Spleen (tissue), 11 donors: ENCODE measurements around the gene RPLP2. TPM values are rescaled to one million over a fixed set of nuclear protein-coding genes. Genes with fewer than 3 reads are reported as not detected.

Experiments
- DNase-seq: peaks from one replicate; pipeline ENCODE4 v3.0.0-alpha.2; 2020
- H3K27ac ChIP-seq, 8 donors: fragments of 200-600 bp; sonication (generic) in 7 of 8; 1 replicate in 4 of 8; 2 replicates in 4 of 8; pipeline versions ENCODE4 v1.5.0 to v1.8.0; 2016 to 2021; ENCODE audit warnings: inconsistent platforms in 4 of 8, mild to moderate bottlenecking in 4 of 8, moderate library complexity in 1 of 8
- H3K27me3 ChIP-seq, 7 donors: fragments of 200-600 bp; sonication (generic) in 6 of 7; replicated peaks in 1 of 7; 1 replicate in 4 of 7; 2 replicates in 3 of 7; pipeline versions ENCODE4 v1.5.0 to v1.8.0; 2016 to 2021; ENCODE audit warnings: inconsistent platforms in 3 of 7, mild to moderate bottlenecking in 1 of 7
- H3K36me3 ChIP-seq, 6 donors: fragments of 200-600 bp; sonication (generic) in 5 of 6; 1 replicate in 4 of 6; 2 replicates in 2 of 6; pipeline versions ENCODE4 v1.5.0 to v1.8.0; 2016 to 2021; ENCODE audit warnings: inconsistent platforms in 2 of 6
- H3K4me1 ChIP-seq, 6 donors: fragments of 200-600 bp; sonication (generic) in 5 of 6; 1 replicate in 3 of 6; 2 replicates in 3 of 6; pipeline versions ENCODE4 v1.5.0 to v1.8.0; 2016 to 2021; ENCODE audit warnings: inconsistent platforms in 3 of 6
- H3K4me3 ChIP-seq, 8 donors: fragments of 200-600 bp; sonication (generic) in 7 of 8; 1 replicate in 4 of 8; 2 replicates in 4 of 8; pipeline versions ENCODE4 v1.5.0 to v1.8.0; 2016 to 2021; ENCODE audit warnings: inconsistent platforms in 4 of 8, mild to moderate bottlenecking in 4 of 8, moderate library complexity in 2 of 8
- H3K9me3 ChIP-seq, 8 donors: fragments of 200-600 bp; sonication (generic) in 7 of 8; 1 replicate in 4 of 8; 2 replicates in 4 of 8; pipeline versions ENCODE4 v1.5.0 to v1.8.0; 2016 to 2021; ENCODE audit warnings: inconsistent platforms in 4 of 8
- POLR2A ChIP-seq, 3 donors: fragments of 450-650 bp; IDR thresholded peaks; one replicate each; pipeline ENCODE4 v1.5.1; 2017; ENCODE audit warnings: antibody characterized with exemption in 3 of 3, mild to moderate bottlenecking in 1 of 3
- POLR2AphosphoS5 ChIP-seq, 3 donors: sonication (generic); formaldehyde crosslinking; IDR thresholded peaks; one replicate each; pipeline ENCODE4 v1.5.1; 2017; ENCODE audit warnings: antibody characterized with exemption in 3 of 3
- WGBS, 5 donors: extraction: QIAGEN DNeasy Blood & Tissue Kit in 3 of 5; methylation state at CpG; one replicate each; pipeline versions ENCODE4 v1.1.5 to v1.1.7; 2013 to 2018; 5-methylcytosine and 5-hydroxymethylcytosine counted together
- intact Hi-C: fragments of 100-400 bp; cut with DNase I; formaldehyde crosslinking; loops from one replicate; pipeline ENCODE4 v1.15.0; 2023; ENCODE audit warnings: low total_unique reads
- polyA plus RNA-seq, 3 donors: library from polyadenylated mRNA; stranded (reverse); fragments of 200-250 nt; gene quantifications; one replicate each; pipeline ENCODE4 v1.2.1, GENCODE V29; 2013
- total RNA-seq, 7 donors: library from RNA; depleted of rRNA in 3 of 7; stranded (reverse); fragments of >200 nt in 3 of 7; fragmentation: NEBNext Ultra II Directional in 4 of 7; extraction: Animal tissue kit (Norgen Biotek cat#: 25700) in 4 of 7; gene quantifications; one replicate each; pipeline versions ENCODE4 v1.1.0 to v1.2.1, GENCODE V29; 2016 to 2021
- TF ChIP-seq, protein P1 (sequence below), 11 experiments: fragments of 200-600 bp in 7 of 11; fragments of 450-650 bp in 4 of 11; sonication (generic) in 4 of 11; IDR thresholded peaks in 8 of 11; conservative IDR thresholded peaks in 3 of 11; 1 replicate in 7 of 11; 2 replicates in 4 of 11; pipeline versions ENCODE4 v1.4.0 to v1.8.0; 2016 to 2021; ENCODE audit warnings: antibody characterized with exemption in 11 of 11, inconsistent platforms in 4 of 11, mild to moderate bottlenecking in 1 of 11
- donor health status: healthy with polysubstance abuse.
- donor health status: DM: no; HTN: no; CAD: no; lungs with moderate emphysema.
- donor health status: DM: no; HTN: no; CAD: no.
- donor health status: Bipolar disorder and iron deficiency.
- donor health status: healthy.
- donor health status: DM: no; HTN: no; CAD: no.
- donor health status: DM: yes; HTN: yes; CAD: no.

The RPLP2 gene
- total and polyA plus RNA-seq, 10 donors: 514 to 3,944 (median 2,380) TPM

DNA sequence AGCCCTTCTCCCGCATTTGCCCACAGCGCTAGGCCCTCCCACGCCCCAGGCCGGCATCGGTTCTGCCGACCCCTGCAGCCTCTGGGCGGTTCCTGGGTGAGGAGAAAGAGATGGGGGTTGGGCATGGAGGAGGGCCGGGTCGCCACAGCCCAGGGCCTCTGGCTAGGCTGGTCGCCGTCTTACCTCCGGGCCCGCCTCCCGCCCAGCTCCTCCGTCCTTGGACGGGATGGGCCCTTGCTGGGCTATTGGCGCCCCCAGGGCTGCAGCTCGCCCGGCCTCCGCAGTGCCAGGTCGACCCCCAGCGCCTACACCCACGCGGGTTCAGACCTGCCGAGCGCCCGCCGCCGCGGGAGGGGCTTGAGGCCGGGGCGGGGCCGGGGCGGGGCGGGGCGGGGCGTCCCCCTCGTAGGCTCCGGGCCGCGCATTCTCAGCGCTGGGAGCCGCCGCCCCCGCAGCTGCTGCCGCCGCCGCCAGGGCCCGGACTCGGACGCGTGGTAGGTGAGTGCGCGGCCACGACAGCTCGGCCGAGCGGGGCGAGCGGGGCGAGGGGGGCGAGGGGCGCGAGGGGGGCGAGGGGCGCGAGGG, 22.9 kb downstream of the RPLP2 start, which contains the start of gene CD151:
Gene CD151 (plus strand): TSS at position 424 of the 585 bp plus-strand sequence. CDS start 3,118 bp downstream, outside the sequence.
- H3K9me3 ChIP-seq: no peaks in the 10 kb centered on the region
- peaks cover 50 to 96% (median 82%) of the 10 kb centered on the region in 6 donors for H3K4me1 ChIP-seq
- H3K27ac ChIP-seq: peak within 1 kb of the TSS; percentile 6 to 87 (median 78)
- H3K4me3 ChIP-seq: peak within 1 kb of the TSS; percentile 55 to 83 (median 60)
- TF ChIP-seq, protein P1, sequence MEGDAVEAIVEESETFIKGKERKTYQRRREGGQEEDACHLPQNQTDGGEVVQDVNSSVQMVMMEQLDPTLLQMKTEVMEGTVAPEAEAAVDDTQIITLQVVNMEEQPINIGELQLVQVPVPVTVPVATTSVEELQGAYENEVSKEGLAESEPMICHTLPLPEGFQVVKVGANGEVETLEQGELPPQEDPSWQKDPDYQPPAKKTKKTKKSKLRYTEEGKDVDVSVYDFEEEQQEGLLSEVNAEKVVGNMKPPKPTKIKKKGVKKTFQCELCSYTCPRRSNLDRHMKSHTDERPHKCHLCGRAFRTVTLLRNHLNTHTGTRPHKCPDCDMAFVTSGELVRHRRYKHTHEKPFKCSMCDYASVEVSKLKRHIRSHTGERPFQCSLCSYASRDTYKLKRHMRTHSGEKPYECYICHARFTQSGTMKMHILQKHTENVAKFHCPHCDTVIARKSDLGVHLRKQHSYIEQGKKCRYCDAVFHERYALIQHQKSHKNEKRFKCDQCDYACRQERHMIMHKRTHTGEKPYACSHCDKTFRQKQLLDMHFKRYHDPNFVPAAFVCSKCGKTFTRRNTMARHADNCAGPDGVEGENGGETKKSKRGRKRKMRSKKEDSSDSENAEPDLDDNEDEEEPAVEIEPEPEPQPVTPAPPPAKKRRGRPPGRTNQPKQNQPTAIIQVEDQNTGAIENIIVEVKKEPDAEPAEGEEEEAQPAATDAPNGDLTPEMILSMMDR (IDR thresholded peaks at IDR 0.05 in 8 of 11, conservative IDR thresholded peaks at IDR 0.05 in 3 of 11): peak in 3 of 11 experiments; percentile 26 to 37 (median 37)
- TF ChIP-seq POLR2AphosphoS5 (IDR thresholded peaks at IDR 0.05): peak; percentile 4 to 51 (median 20)
- TF ChIP-seq POLR2A (IDR thresholded peaks at IDR 0.05): no peak
- WGBS, 5 donors: 2 to 6% (median 4%) methylated on average over 14 to 64 of the region's 67 CpGs
- intact Hi-C loops: no loop called here
- H3K36me3 ChIP-seq: peaks cover 0 to 19% (median 11%) of the 10 kb centered on the region in 6 donors
- DNase-seq: peak; percentile 89
- peaks cover 0 to 79% (median 22%) of the 10 kb centered on the region in 7 donors for H3K27me3 ChIP-seq

DNA sequence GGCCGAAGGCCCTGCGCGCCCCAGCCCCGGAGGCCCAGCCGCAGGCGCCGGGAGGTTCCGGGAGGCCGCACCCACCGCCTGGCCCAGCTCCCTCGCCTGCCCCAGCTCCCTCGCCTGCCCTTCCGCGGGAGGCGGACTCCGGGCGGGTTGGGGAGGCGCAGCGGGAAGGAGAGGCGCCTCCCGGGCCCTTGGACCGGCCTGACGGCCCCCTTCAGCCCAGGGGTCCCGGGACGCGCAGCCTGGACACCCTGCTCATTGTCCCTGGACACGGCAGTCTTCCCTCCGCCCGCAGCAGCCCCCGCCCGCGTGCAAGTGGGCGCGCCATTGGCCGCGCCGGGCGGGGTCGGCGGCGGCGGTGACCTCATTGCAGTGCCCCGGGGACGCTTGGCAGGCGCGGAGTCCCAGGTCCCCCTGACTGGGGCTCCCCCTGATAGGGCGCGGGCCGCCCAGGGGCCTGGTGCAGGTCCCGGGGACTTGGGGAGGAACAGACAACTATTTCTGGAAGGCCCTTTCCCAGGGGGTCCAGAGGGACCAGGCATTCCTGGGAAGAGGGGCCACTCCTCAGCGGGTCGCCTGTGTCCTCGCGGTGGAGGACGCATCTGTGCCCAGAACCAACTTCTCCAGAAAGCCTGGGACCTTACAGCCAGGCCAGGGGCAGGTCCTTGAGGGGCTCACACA, 23.5 kb downstream of the RPLP2 start:
- TF ChIP-seq POLR2AphosphoS5 (IDR thresholded peaks at IDR 0.05) (peak in 2 of 3 donors; percentile 24 to 67), POLR2A (IDR thresholded peaks at IDR 0.05) (no peak)
- TF ChIP-seq, protein P1 (IDR thresholded peaks at IDR 0.05 in 8 of 11, conservative IDR thresholded peaks at IDR 0.05 in 3 of 11): peak in 1 of 11 experiments; percentile 2
- 0 to 2% (median 1%) methylated on average over 18 to 55 of the region's 55 CpGs for WGBS, 5 donors
- Histone ChIP-seq H3K9me3 (no peaks in the 10 kb centered on the region), H3K27me3 (peaks cover 0 to 72% (median 22%) of the 10 kb centered on the region in 7 donors), H3K27ac (peak overlapping the region; percentile 6 to 87 (median 78)), H3K36me3 (peaks cover 0 to 25% (median 18%) of the 10 kb centered on the region in 6 donors), H3K4me1 (peaks cover 44 to 96% (median 76%) of the 10 kb centered on the region in 6 donors), H3K4me3 (peak overlapping the region; percentile 55 to 83 (median 60))
- intact Hi-C loops: no loop called here
- DNase-seq: peak; percentile 89

GRCh38 chr11:833849-834311, 24.1 kb downstream of the RPLP2 start:
- TF ChIP-seq POLR2A (IDR thresholded peaks at IDR 0.05) (no peak), POLR2AphosphoS5 (IDR thresholded peaks at IDR 0.05) (no peak)
- TF ChIP-seq, protein P1 (IDR thresholded peaks at IDR 0.05 in 8 of 11, conservative IDR thresholded peaks at IDR 0.05 in 3 of 11): no peak
- Histone ChIP-seq H3K36me3 (peaks cover 0 to 32% (median 24%) of the 10 kb centered on the region in 6 donors), H3K27ac (peak overlapping the region in 5 of 8 donors; percentile 78 to 87 (median 81)), H3K4me3 (peak overlapping the region in 7 of 8 donors; percentile 58 to 83 (median 62)), H3K4me1 (peaks cover 38 to 96% (median 71%) of the 10 kb centered on the region in 6 donors), H3K27me3 (peaks cover 0 to 66% (median 20%) of the 10 kb centered on the region in 7 donors), H3K9me3 (no peaks in the 10 kb centered on the region)
- intact Hi-C loops: no loop called here
- 63 to 76% (median 65%) methylated on average over 9 of the region's 9 CpGs for WGBS, 5 donors
- DNase-seq: no peak
